Measurements from ENCODE around the gene FBN1.

GRCh38 chr15:48674876-48675275, 29.4 kb upstream of the FBN1 start:
- TF ChIP-seq, protein P1, sequence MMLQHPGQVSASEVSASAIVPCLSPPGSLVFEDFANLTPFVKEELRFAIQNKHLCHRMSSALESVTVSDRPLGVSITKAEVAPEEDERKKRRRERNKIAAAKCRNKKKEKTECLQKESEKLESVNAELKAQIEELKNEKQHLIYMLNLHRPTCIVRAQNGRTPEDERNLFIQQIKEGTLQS (CRISPR knock-in tag; conservative IDR thresholded peaks at IDR 0.05): no peak
- TF ChIP-seq FOXP4 (CRISPR knock-in tag; IDR thresholded peaks at IDR 0.05) (no peak), GABPB1 (CRISPR knock-in tag; IDR thresholded peaks at IDR 0.05) (no peak), PRRX2 (CRISPR knock-in tag; IDR thresholded peaks at IDR 0.05) (no peak), IRF1 (CRISPR knock-in tag; IDR thresholded peaks at IDR 0.05) (no peak), ZBTB43 (CRISPR knock-in tag; IDR thresholded peaks at IDR 0.05) (no peak), SMAD4 (CRISPR knock-in tag; IDR thresholded peaks at IDR 0.05) (no peak), SP1 (CRISPR knock-in tag; conservative IDR thresholded peaks at IDR 0.05) (no peak), JUN (CRISPR knock-in tag; IDR thresholded peaks at IDR 0.05) (no peak)
- TF ChIP-seq, protein P2, sequence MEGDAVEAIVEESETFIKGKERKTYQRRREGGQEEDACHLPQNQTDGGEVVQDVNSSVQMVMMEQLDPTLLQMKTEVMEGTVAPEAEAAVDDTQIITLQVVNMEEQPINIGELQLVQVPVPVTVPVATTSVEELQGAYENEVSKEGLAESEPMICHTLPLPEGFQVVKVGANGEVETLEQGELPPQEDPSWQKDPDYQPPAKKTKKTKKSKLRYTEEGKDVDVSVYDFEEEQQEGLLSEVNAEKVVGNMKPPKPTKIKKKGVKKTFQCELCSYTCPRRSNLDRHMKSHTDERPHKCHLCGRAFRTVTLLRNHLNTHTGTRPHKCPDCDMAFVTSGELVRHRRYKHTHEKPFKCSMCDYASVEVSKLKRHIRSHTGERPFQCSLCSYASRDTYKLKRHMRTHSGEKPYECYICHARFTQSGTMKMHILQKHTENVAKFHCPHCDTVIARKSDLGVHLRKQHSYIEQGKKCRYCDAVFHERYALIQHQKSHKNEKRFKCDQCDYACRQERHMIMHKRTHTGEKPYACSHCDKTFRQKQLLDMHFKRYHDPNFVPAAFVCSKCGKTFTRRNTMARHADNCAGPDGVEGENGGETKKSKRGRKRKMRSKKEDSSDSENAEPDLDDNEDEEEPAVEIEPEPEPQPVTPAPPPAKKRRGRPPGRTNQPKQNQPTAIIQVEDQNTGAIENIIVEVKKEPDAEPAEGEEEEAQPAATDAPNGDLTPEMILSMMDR (IDR thresholded peaks at IDR 0.05): no peak
- TF ChIP-seq, protein P3, sequence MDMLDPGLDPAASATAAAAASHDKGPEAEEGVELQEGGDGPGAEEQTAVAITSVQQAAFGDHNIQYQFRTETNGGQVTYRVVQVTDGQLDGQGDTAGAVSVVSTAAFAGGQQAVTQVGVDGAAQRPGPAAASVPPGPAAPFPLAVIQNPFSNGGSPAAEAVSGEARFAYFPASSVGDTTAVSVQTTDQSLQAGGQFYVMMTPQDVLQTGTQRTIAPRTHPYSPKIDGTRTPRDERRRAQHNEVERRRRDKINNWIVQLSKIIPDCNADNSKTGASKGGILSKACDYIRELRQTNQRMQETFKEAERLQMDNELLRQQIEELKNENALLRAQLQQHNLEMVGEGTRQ (CRISPR knock-in tag; IDR thresholded peaks at IDR 0.05): no peak
- TF ChIP-seq, protein P4, sequence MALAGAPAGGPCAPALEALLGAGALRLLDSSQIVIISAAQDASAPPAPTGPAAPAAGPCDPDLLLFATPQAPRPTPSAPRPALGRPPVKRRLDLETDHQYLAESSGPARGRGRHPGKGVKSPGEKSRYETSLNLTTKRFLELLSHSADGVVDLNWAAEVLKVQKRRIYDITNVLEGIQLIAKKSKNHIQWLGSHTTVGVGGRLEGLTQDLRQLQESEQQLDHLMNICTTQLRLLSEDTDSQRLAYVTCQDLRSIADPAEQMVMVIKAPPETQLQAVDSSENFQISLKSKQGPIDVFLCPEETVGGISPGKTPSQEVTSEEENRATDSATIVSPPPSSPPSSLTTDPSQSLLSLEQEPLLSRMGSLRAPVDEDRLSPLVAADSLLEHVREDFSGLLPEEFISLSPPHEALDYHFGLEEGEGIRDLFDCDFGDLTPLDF (CRISPR knock-in tag; IDR thresholded peaks at IDR 0.05): no peak

Measured in WTC11 (cell line).